Fibroblast of villous mesenchyme (primary cell): ENCODE results near the gene MNT. TPM values are rescaled to one million over a fixed set of nuclear protein-coding genes. Genes with fewer than 3 reads are reported as not detected.
A peak's percentile ranks its signal among the peaks of the same experiment; 100 is the strongest.

ENCODE experiments used
- DNase-seq: peaks from one replicate; pipeline ENCODE4 v3.0.0-alpha.2; 2010; ENCODE audit warnings: low read depth
- H3K4me3 ChIP-seq: 2 replicates; pipeline ENCODE4 v1.5.1; 2011; ENCODE audit warnings: low read depth, mild to moderate bottlenecking, low read length
- CTCF ChIP-seq: IDR thresholded peaks from 2 replicates; pipeline ENCODE4 v1.5.1; 2012; ENCODE audit warnings: low read depth, mild to moderate bottlenecking, low read length; ENCODE audit not compliant: insufficient read depth
- total RNA-seq: library from RNA; depleted of rRNA; stranded (reverse); fragments of >200 nt; gene quantifications from 2 replicates; pipeline ENCODE4 v1.2.3, GENCODE V29; 2012

The MNT gene
- total RNA-seq, 1 donor = 7.8 TPM

GRCh38 chr17:2361010-2361760 lies 39.7 kb downstream of the MNT start:
- no peak for TF ChIP-seq CTCF
- no peak overlapping the region for H3K4me3 ChIP-seq
- no peak for DNase-seq

- DNase-seq = no peak
- no peak overlapping the region for H3K4me3 ChIP-seq
- TF ChIP-seq CTCF = no peak
Measured at GRCh38 chr17:2357931-2358434, 42.9 kb downstream of the MNT start.

GRCh38 chr17:2357237-2357636 lies 43.6 kb downstream of the MNT start:
- no peak overlapping the region for H3K4me3 ChIP-seq
- no peak for TF ChIP-seq CTCF
- no peak for DNase-seq

DNA sequence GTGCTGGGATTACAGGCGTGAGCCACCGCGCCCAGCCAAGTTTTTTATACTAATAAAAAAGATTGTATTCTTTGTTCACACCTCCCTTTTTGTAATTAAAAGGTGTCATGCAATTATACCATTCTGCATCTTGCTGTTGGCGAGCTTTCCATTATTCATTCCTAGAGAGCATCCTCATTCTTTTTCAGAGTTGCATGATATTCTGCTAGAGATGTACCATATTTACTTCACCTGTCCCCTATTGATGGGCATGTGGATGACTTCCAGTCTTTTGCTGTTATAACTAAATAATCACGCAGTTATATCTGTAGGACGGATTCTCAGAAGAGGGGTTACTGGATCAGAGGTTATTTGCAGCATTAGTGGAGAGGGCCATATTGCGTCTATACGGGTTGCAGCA lies 46.5 kb downstream of the MNT start:
- DNase-seq = no peak
- no peak for TF ChIP-seq CTCF
- H3K4me3 ChIP-seq = no peak overlapping the region

DNA sequence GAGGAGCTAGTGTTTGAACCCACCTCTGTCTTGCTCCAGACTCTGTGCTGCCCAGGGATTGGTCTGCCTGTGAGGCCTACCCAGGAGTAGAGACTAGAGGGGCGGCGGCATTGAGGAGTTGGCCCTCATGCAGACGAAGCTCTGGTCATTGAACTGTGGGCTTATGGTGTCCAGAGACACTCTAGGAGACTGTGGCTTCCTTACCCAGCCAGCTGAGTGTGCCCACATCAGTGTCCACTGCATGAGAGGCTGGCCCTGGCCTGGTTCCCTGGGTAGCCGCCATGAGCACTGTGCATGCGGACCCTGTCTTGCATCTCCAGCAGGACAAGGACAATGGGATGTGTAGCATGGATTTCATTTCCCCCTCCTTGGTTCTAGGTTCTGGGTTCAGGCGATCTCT lies 49.6 kb downstream of the MNT start:
- TF ChIP-seq CTCF = no peak
- no peak overlapping the region for H3K4me3 ChIP-seq
- DNase-seq = no peak

GRCh38 chr17:2347805-2348685 lies 52.8 kb downstream of the MNT start:
- no peak overlapping the region for H3K4me3 ChIP-seq
- peak; percentile 94 for DNase-seq
- TF ChIP-seq CTCF = no peak
